ENCODE data around the gene SH3D21.

Gene SH3D21

GRCh38 chr1:36303650-36304360 lies 2.4 kb upstream of the SH3D21 start:
- no peak for DNase-seq

GRCh38 chr1:36304521-36304920 lies 1.6 kb upstream of the SH3D21 start:
- DNase-seq: no peak

- DNase-seq: no peak
These were observed 926 bp upstream of the SH3D21 start for GRCh38 chr1:36304970-36305914.

GRCh38 chr1:36305915-36306209 lies 306 bp upstream of the SH3D21 start:
- DNase-seq: no peak

- peak; percentile 82 for DNase-seq
These were observed 811 bp downstream of the SH3D21 start for GRCh38 chr1:36306902-36307456.

GRCh38 chr1:36307601-36308330 lies 1.6 kb downstream of the SH3D21 start:
- no peak for DNase-seq

GRCh38 chr1:36309397-36309796 lies 3.2 kb downstream of the SH3D21 start:
- DNase-seq: no peak

- DNase-seq: no peak
These were observed 14.2 kb downstream of the SH3D21 start for GRCh38 chr1:36320291-36320761.

GRCh38 chr1:36320767-36321118 lies 14.6 kb downstream of the SH3D21 start:
- DNase-seq: no peak

- peak; percentile 55 for DNase-seq
These were observed 15.2 kb downstream of the SH3D21 start for GRCh38 chr1:36321119-36321951.

- no peak for DNase-seq
These were observed 16.0 kb downstream of the SH3D21 start for GRCh38 chr1:36322041-36322785.

GRCh38 chr1:36322786-36323635 lies 16.8 kb downstream of the SH3D21 start:
- peak; percentile 14 for DNase-seq

GRCh38 chr1:36323636-36324352 lies 17.6 kb downstream of the SH3D21 start, which contains the start of gene EVA1B:
Gene EVA1B (minus strand): TSS chr1:36323645. CDS start chr1:36323037, 608 bp downstream.
- peak; percentile 14 for DNase-seq

GRCh38 chr1:36324353-36324703 lies 18.2 kb downstream of the SH3D21 start:
- no peak for DNase-seq

GRCh38 chr1:36326499-36326898 lies 20.3 kb downstream of the SH3D21 start:
- no peak for DNase-seq

- DNase-seq: peak; percentile 57
These were observed 21.4 kb downstream of the SH3D21 start for GRCh38 chr1:36327421-36328087.

GRCh38 chr1:36328088-36328480 lies 21.9 kb downstream of the SH3D21 start:
- no peak for DNase-seq

GRCh38 chr1:36328713-36329112 lies 22.5 kb downstream of the SH3D21 start:
- no peak for DNase-seq

GRCh38 chr1:36329817-36330216 lies 23.6 kb downstream of the SH3D21 start:
- DNase-seq: no peak

Measured in amniotic stem cell (primary cell).